HEK293 (cell line): ENCODE results near the gene PTGDR.

Experiments used
- CTCF ChIA-PET: fragments of 350-600 bp; formaldehyde crosslinking; extraction: SDS; loops from one replicate; lab custom pipeline; 2021; ENCODE audit warnings: antibody characterized with exemption; lab: Yijun Ruan, JAX
- POLR2A ChIA-PET: fragments of 300-600 bp; formaldehyde crosslinking; extraction: SDS; loops from one replicate; lab custom pipeline; 2020; ENCODE audit warnings: antibody characterized with exemption, inconsistent platforms; lab: Yijun Ruan, JAX
- H3K27ac ChIP-seq: fragments of 200-500 bp; sonication (Bioruptor generic); 2 replicates; pipeline ENCODE4 v1.5.1; 2014; ENCODE audit warnings: low read depth, low read length, control low read depth, inconsistent platforms; ENCODE audit errors: extremely low read depth
- H3K36me3 ChIP-seq, 2 experiments: fragments of 200-500 bp in 1 of 2; sonication (Bioruptor generic) in 1 of 2; 1 replicate in 1 of 2; 2 replicates in 1 of 2; pipeline ENCODE4 v1.5.1; 2014 to 2017; ENCODE audit warnings: inconsistent platforms in 2 of 2, low read length in 2 of 2; ENCODE audit not compliant: control insufficient read depth in 2 of 2, insufficient read depth in 1 of 2
- H3K4me1 ChIP-seq: fragments of 200-500 bp; sonication (Bioruptor generic); 2 replicates; pipeline ENCODE4 v1.5.1; 2014; ENCODE audit warnings: mild to moderate bottlenecking, low read length, inconsistent platforms; ENCODE audit not compliant: control insufficient read depth, insufficient read depth
- H3K4me3 ChIP-seq: 2 replicates; pipeline ENCODE4 v1.5.1; 2011; ENCODE audit warnings: low read depth, mild to moderate bottlenecking, control low read depth, low read length, moderate library complexity
- H3K9me3 ChIP-seq: fragments of 200-500 bp; sonication (Bioruptor generic); 2 replicates; pipeline ENCODE4 v1.5.1; 2014; ENCODE audit warnings: low read depth, low read length, inconsistent platforms; ENCODE audit not compliant: control insufficient read depth, insufficient read depth
- GFI1B ChIP-seq: fragments of 450-650 bp; formaldehyde crosslinking; IDR thresholded peaks from 2 replicates; pipeline ENCODE4 v1.5.1; 2016; ENCODE audit warnings: missing biosample characterization, missing genetic modification characterization
- KLF7 ChIP-seq: fragments of 450-650 bp; formaldehyde crosslinking; IDR thresholded peaks from 2 replicates; pipeline ENCODE4 v1.5.1; 2016; ENCODE audit warnings: missing biosample characterization, missing genetic modification characterization, borderline replicate concordance
- PRDM1 ChIP-seq: fragments of 450-650 bp; formaldehyde crosslinking; IDR thresholded peaks from 2 replicates; pipeline ENCODE4; 2016; ENCODE audit warnings: missing biosample characterization, missing genetic modification characterization
- REPIN1 ChIP-seq: fragments of 450-650 bp; formaldehyde crosslinking; IDR thresholded peaks from 2 replicates; pipeline ENCODE4 v1.5.1; 2017; ENCODE audit warnings: missing biosample characterization, missing genetic modification characterization, low read depth
- ZBTB1 ChIP-seq: fragments of 450-650 bp; formaldehyde crosslinking; IDR thresholded peaks from 2 replicates; pipeline ENCODE4 v1.5.1; 2016; ENCODE audit warnings: missing biosample characterization, missing genetic modification characterization
- ZBTB11 ChIP-seq: fragments of 450-650 bp; formaldehyde crosslinking; conservative IDR thresholded peaks from 2 replicates; pipeline ENCODE4 v1.5.1; 2016; ENCODE audit warnings: low read depth, missing biosample characterization, missing genetic modification characterization
- ZFP37 ChIP-seq: fragments of 450-650 bp; formaldehyde crosslinking; IDR thresholded peaks from 2 replicates; pipeline ENCODE4 v1.5.1; 2016; ENCODE audit warnings: missing biosample characterization, missing genetic modification characterization
- ZNF148 ChIP-seq: fragments of 450-650 bp; formaldehyde crosslinking; IDR thresholded peaks from 2 replicates; pipeline ENCODE4 v1.5.0; 2017; ENCODE audit warnings: missing biosample characterization, missing genetic modification characterization, borderline replicate concordance
- ZNF23 ChIP-seq: fragments of 450-650 bp; formaldehyde crosslinking; IDR thresholded peaks from 2 replicates; pipeline ENCODE4 v1.5.1; 2016; ENCODE audit warnings: missing biosample characterization, missing genetic modification characterization, borderline replicate concordance
- ZNF280C ChIP-seq: fragments of 450-650 bp; formaldehyde crosslinking; IDR thresholded peaks from 2 replicates; pipeline ENCODE4 v1.5.1; 2016; ENCODE audit warnings: missing biosample characterization, missing genetic modification characterization
- ZNF391 ChIP-seq: fragments of 450-650 bp; formaldehyde crosslinking; IDR thresholded peaks from 2 replicates; pipeline ENCODE4 v1.5.1; 2016; ENCODE audit warnings: low read depth, missing biosample characterization, missing genetic modification characterization, borderline replicate concordance
- ZNF394 ChIP-seq: fragments of 450-650 bp; formaldehyde crosslinking; IDR thresholded peaks from 2 replicates; pipeline ENCODE4 v1.5.1; 2016; ENCODE audit warnings: missing biosample characterization, missing genetic modification characterization, mild to moderate bottlenecking, moderate library complexity, borderline replicate concordance
- ZNF423 ChIP-seq: fragments of 450-650 bp; formaldehyde crosslinking; IDR thresholded peaks from 2 replicates; pipeline ENCODE4 v1.5.1; 2016; ENCODE audit warnings: missing biosample characterization, missing genetic modification characterization
- ZNF610 ChIP-seq: fragments of 450-650 bp; formaldehyde crosslinking; IDR thresholded peaks from 2 replicates; pipeline ENCODE4 v1.5.1; 2016; ENCODE audit warnings: missing biosample characterization, missing genetic modification characterization, borderline replicate concordance
- ZNF629 ChIP-seq: fragments of 450-650 bp; formaldehyde crosslinking; IDR thresholded peaks from 2 replicates; pipeline ENCODE4 v1.5.1; 2017; ENCODE audit warnings: missing biosample characterization, missing genetic modification characterization
- ZNF639 ChIP-seq: fragments of 450-650 bp; formaldehyde crosslinking; IDR thresholded peaks from 2 replicates; pipeline ENCODE4 v1.5.1; 2016; ENCODE audit warnings: missing biosample characterization, missing genetic modification characterization
- ZNF664 ChIP-seq: fragments of 450-650 bp; formaldehyde crosslinking; IDR thresholded peaks from 2 replicates; pipeline ENCODE4 v1.5.1; 2016; ENCODE audit warnings: missing biosample characterization, missing genetic modification characterization
- ZNF701 ChIP-seq: fragments of 450-650 bp; formaldehyde crosslinking; IDR thresholded peaks from 2 replicates; pipeline ENCODE4 v1.5.1; 2016; ENCODE audit warnings: missing biosample characterization, missing genetic modification characterization
- ZNF792 ChIP-seq: fragments of 450-650 bp; formaldehyde crosslinking; IDR thresholded peaks from 2 replicates; pipeline ENCODE4 v1.5.1; 2016; ENCODE audit warnings: missing biosample characterization, missing genetic modification characterization

PTGDR gene

GRCh38 chr14:52262600-52262999, 4.9 kb upstream of the PTGDR start:
- no peaks in the 10 kb centered on the region for H3K4me1 ChIP-seq
- no peaks in the 10 kb centered on the region for H3K36me3 ChIP-seq
- POLR2A ChIA-PET: no interaction called here
- no peak overlapping the region for H3K27ac ChIP-seq
- TF ChIP-seq ZNF148 (tag by site-specific recombination) (no peak), KLF7 (tag by site-specific recombination) (no peak), ZNF610 (tag by site-specific recombination) (no peak), ZNF280C (tag by site-specific recombination) (no peak), ZNF792 (tag by site-specific recombination) (no peak), ZFP37 (tag by site-specific recombination) (no peak), REPIN1 (tag by site-specific recombination) (no peak), ZNF701 (no peak), ZNF423 (tag by site-specific recombination) (no peak)
- no peaks in the 10 kb centered on the region for H3K9me3 ChIP-seq
- CTCF ChIA-PET: no interaction called here
- no peak overlapping the region for H3K4me3 ChIP-seq

GRCh38 chr14:52263190-52263589, 4.3 kb upstream of the PTGDR start:
- H3K27ac ChIP-seq: no peak overlapping the region
- no peaks in the 10 kb centered on the region for H3K4me1 ChIP-seq
- CTCF ChIA-PET: no interaction called here
- H3K36me3 ChIP-seq: no peaks in the 10 kb centered on the region
- TF ChIP-seq ZNF391: no peak
- TF ChIP-seq ZNF23 (tag by site-specific recombination): no peak
- TF ChIP-seq ZNF394 (tag by site-specific recombination): no peak
- no peak for TF ChIP-seq ZBTB11 (tag by site-specific recombination)
- no peak for TF ChIP-seq PRDM1 (tag by site-specific recombination)
- TF ChIP-seq ZNF664 (tag by site-specific recombination): no peak
- no peak for TF ChIP-seq ZNF629
- TF ChIP-seq ZBTB1 (tag by site-specific recombination): no peak
- no peak for TF ChIP-seq GFI1B (tag by site-specific recombination)
- TF ChIP-seq ZNF639 (tag by site-specific recombination): no peak
- TF ChIP-seq, all 188 proteins: peak for 0
- no peak overlapping the region for H3K4me3 ChIP-seq
- H3K9me3 ChIP-seq: no peaks in the 10 kb centered on the region
- POLR2A ChIA-PET: no interaction called here
